Adrenal gland (tissue), 12 donors: ENCODE data around the gene DNAJC15. TPM values are rescaled to one million over a fixed set of nuclear protein-coding genes. Genes with fewer than 3 reads are reported as not detected.

Experiments
- DNase-seq, 7 donors: peaks; one replicate each; pipeline ENCODE4 v3.0.0-alpha.2; 2019 to 2020
- H3K27ac ChIP-seq, 5 donors: fragments of 200-600 bp; sonication (generic) in 4 of 5; 1 replicate in 3 of 5; 2 replicates in 2 of 5; pipeline versions ENCODE4 v1.5.1 to v1.8.0; 2016 to 2020; ENCODE audit warnings: mild to moderate bottlenecking in 1 of 5
- H3K27me3 ChIP-seq: fragments of 200-600 bp; 2 replicates; pipeline ENCODE4 v1.8.0; 2021
- H3K36me3 ChIP-seq, 2 donors: fragments of 200-600 bp; replicated peaks in 1 of 2; 1 replicate in 1 of 2; 2 replicates in 1 of 2; pipeline versions ENCODE4 v1.5.1 to v1.8.0; 2018 to 2022
- H3K4me1 ChIP-seq, 2 donors: fragments of 200-600 bp; replicated peaks in 1 of 2; 1 replicate in 1 of 2; 2 replicates in 1 of 2; pipeline versions ENCODE4 v1.5.1 to v1.8.0; 2018 to 2021
- H3K4me3 ChIP-seq, 4 donors: fragments of 200-600 bp; sonication (generic) in 3 of 4; one replicate each; pipeline ENCODE4 v1.5.1; 2016 to 2018
- H3K9me3 ChIP-seq, 3 donors: fragments of 200-600 bp; sonication (generic) in 1 of 3; replicated peaks in 1 of 3; 1 replicate in 2 of 3; 2 replicates in 1 of 3; pipeline versions ENCODE4 v1.5.1 to v1.8.0; 2016 to 2021
- POLR2A ChIP-seq, 2 donors: fragments of 450-650 bp; IDR thresholded peaks; one replicate each; pipeline ENCODE4 v1.6.1; 2017; ENCODE audit warnings: antibody characterized with exemption in 2 of 2, mild to moderate bottlenecking in 2 of 2, moderate library complexity in 1 of 2
- WGBS, 4 donors: extraction: QIAGEN DNeasy Blood & Tissue Kit in 2 of 4; methylation state at CpG; one replicate each; pipeline versions ENCODE4 v1.1.5 to v1.1.7; 2013 to 2017; 5-methylcytosine and 5-hydroxymethylcytosine counted together
- intact Hi-C, 2 donors: fragments of 100-400 bp; cut with DNase I; formaldehyde crosslinking; loops; one replicate each; pipeline versions ENCODE4 v1.14.1 to v1.15.0; 2022 to 2023
- polyA plus RNA-seq, 3 donors: library from polyadenylated mRNA; stranded (reverse); fragments of 200-250 nt in 2 of 3; fragments of 350-450 nt in 1 of 3; fragmentation: Illumina TruSeq in 1 of 3; extraction: RNeasy Lipid Tissue Mini Kit (QIAGEN cat#74804) in 1 of 3; gene quantifications; one replicate each; pipeline ENCODE4 v1.2.3, GENCODE V29; 2013 to 2014
- total RNA-seq, 9 donors: library from RNA; depleted of rRNA in 4 of 9; stranded (reverse); fragments of >200 nt in 4 of 9; fragments of 120-200 nt in 1 of 9; fragmentation: NEBNext Ultra II Directional in 1 of 9; extraction: Animal tissue kit (Norgen Biotek cat#: 25700) in 1 of 9; gene quantifications; one replicate each; pipeline versions ENCODE4 v1.1.0 to v1.2.4, GENCODE V29; 2013 to 2023
- TF ChIP-seq, protein P1 (sequence below), 6 experiments: fragments of 450-650 bp in 4 of 6; fragments of 200-600 bp in 2 of 6; sonication (generic) in 1 of 6; IDR thresholded peaks; 1 replicate in 5 of 6; 2 replicates in 1 of 6; pipeline versions ENCODE4 v1.5.1 to v1.8.0; 2016 to 2021; ENCODE audit warnings: antibody characterized with exemption in 6 of 6, mild to moderate bottlenecking in 2 of 6, moderate library complexity in 1 of 6
- donor health status: healthy with polysubstance abuse.
- donor health status: Bipolar disorder and iron deficiency.
- donor health status: DM: yes; HTN: yes; CAD: no.
- donor health status: DM: no; HTN: no; CAD: no.
- donor health status: DM: no; HTN: no; CAD: no.
- donor health status: DM: yes; HTN: yes; CAD: no.

Gene DNAJC15
- total and polyA plus RNA-seq, 12 donors = 10.0 to 33.5 (median 17.5) TPM

DNA sequence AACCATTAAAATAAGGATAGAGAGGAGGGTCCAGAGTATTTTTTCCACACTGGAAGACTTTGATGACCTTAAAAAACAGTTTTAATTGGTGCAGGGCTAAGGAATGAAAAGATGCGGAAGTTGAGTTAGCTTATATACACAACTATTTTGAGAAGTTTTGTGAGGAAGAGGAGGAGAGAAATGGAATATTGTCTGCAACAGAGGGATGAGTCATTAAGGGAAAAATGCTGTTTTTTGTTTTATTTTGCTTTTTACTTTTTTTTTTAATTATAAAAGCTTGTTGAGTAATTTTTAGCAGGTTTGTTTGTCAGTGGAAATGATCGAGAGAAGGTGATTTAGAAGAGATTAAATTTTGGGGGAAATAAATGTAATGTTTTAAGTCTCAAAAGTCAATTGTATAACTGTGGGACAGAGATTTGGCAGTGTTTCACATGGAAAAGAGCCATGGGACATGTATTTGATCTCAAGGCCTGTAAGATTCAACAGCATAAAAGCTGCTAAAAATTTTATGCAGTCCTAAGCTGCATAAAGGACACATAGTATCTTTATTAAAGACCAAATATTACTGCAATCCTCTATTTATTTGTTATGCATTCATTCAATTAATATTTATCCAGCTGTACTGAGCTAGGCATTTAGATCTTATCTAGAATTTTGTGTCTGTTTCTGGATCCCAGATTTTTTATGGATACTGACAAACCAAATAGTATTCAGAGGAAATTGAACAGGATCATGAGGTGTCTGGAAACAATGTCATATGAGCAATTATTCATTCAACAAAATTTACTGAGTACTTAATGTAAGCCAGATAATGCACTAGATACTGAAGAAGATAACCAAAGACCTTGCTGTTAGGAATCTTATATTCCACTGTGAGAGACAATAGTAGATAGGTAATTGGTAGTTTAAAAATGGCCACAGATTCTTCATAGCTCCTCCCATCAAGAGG is 72.7 kb downstream of the DNAJC15 start:
- Histone ChIP-seq H3K27ac (peak overlapping the region in 4 of 5 donors; percentile 14 to 56 (median 26)), H3K4me1 (peaks cover 24 to 25% of the 10 kb centered on the region in 2 donors), H3K36me3 (no peaks in the 10 kb centered on the region), H3K9me3 (no peaks in the 10 kb centered on the region), H3K4me3 (no peak overlapping the region), H3K27me3 (no peaks in the 10 kb centered on the region)
- DNase-seq = peak in 2 of 7 donors; percentile 20 to 48
- TF ChIP-seq POLR2A (IDR thresholded peaks at IDR 0.05) = no peak
- TF ChIP-seq, protein P1, sequence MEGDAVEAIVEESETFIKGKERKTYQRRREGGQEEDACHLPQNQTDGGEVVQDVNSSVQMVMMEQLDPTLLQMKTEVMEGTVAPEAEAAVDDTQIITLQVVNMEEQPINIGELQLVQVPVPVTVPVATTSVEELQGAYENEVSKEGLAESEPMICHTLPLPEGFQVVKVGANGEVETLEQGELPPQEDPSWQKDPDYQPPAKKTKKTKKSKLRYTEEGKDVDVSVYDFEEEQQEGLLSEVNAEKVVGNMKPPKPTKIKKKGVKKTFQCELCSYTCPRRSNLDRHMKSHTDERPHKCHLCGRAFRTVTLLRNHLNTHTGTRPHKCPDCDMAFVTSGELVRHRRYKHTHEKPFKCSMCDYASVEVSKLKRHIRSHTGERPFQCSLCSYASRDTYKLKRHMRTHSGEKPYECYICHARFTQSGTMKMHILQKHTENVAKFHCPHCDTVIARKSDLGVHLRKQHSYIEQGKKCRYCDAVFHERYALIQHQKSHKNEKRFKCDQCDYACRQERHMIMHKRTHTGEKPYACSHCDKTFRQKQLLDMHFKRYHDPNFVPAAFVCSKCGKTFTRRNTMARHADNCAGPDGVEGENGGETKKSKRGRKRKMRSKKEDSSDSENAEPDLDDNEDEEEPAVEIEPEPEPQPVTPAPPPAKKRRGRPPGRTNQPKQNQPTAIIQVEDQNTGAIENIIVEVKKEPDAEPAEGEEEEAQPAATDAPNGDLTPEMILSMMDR (IDR thresholded peaks at IDR 0.05) = no peak
- WGBS, 4 donors = 26 to 36% (median 33%) methylated on average over 2 of the region's 2 CpGs
- intact Hi-C loops = no loop called here

DNA sequence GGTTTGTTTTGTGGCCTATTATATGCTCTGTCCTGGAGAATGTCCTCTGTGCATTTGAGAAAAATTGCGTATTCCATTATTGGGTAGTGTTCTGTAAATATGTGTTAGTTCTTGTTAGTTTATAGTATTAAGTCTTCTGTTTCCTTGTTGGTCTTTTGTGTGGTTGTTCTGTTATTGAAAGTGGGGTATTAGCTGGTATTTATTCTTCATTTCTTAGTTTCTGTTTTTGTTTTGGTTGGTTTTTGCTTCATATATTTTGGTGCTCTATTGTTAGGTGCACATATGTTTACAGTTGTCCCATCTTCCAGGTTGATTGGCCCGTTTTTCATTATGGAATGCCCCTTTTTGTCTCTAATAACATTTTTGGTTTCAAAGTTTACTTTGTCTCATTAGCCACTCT is 77.3 kb downstream of the DNAJC15 start:
- no peak for DNase-seq
- intact Hi-C loops = no loop called here
- no peaks in the 10 kb centered on the region for H3K9me3 ChIP-seq
- no peak overlapping the region for H3K27ac ChIP-seq
- no peaks in the 10 kb centered on the region for H3K36me3 ChIP-seq
- TF ChIP-seq POLR2A (IDR thresholded peaks at IDR 0.05) = no peak
- TF ChIP-seq, protein P1 (IDR thresholded peaks at IDR 0.05) = no peak
- H3K4me1 ChIP-seq = peaks cover 12 to 14% of the 10 kb centered on the region in 2 donors
- 97 to 100% (median 98%) methylated on average over 2 of the region's 2 CpGs for WGBS, 4 donors
- H3K27me3 ChIP-seq = no peaks in the 10 kb centered on the region
- no peak overlapping the region for H3K4me3 ChIP-seq

DNA sequence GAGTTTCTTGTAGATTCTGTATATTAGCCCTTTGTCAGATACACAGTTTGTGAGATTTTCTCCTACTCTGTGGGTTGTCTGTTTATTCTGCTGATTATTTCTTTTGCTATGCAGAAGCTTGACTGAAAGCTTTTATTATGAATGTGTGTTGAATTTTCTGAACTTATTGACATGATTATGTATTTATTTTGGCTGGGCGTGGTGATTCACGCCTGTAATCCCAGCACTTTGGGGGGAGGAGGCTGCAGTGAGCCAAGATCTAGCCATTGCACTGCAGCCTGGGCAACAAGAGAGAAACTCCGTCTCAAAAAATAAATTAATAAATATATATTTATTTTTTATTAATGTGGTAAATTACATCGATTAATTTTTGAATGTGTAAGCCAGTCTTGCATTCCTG is 78.9 kb downstream of the DNAJC15 start:
- Histone ChIP-seq H3K4me1 (no peaks in the 10 kb centered on the region), H3K4me3 (no peak overlapping the region), H3K9me3 (no peaks in the 10 kb centered on the region), H3K27ac (no peak overlapping the region), H3K36me3 (no peaks in the 10 kb centered on the region), H3K27me3 (no peaks in the 10 kb centered on the region)
- no peak for TF ChIP-seq POLR2A (IDR thresholded peaks at IDR 0.05)
- TF ChIP-seq, protein P1 (IDR thresholded peaks at IDR 0.05) = no peak
- WGBS, 4 donors = 90 to 93% (median 92%) methylated on average over 4 of the region's 4 CpGs
- intact Hi-C loops = no loop called here
- DNase-seq = no peak

DNA sequence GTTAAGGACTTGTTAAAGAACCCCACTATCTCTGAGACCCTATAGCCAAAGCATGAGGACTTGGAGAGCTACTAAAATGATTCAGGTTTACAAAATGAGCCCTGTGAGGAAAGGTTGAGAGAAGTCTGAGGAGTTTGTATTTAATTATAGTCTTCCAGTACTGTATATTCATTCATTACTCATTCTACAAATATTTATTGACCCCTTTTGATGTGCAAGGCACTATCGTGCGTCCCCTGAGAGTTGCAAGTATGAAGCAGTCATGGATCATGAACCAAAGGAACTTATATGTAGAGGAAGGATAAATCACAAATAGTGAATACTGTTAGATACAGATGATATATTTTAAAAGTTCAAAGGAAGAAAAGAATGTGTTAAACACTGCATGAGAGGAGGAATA is 84.4 kb downstream of the DNAJC15 start:
- Histone ChIP-seq H3K36me3 (no peaks in the 10 kb centered on the region), H3K4me3 (no peak overlapping the region), H3K4me1 (peaks cover 0 to 4% of the 10 kb centered on the region in 2 donors), H3K27ac (no peak overlapping the region), H3K9me3 (no peaks in the 10 kb centered on the region), H3K27me3 (no peaks in the 10 kb centered on the region)
- TF ChIP-seq, protein P1 (IDR thresholded peaks at IDR 0.05) = no peak
- TF ChIP-seq POLR2A (IDR thresholded peaks at IDR 0.05) = no peak
- DNase-seq = no peak
- intact Hi-C loops = no loop called here
- WGBS, 4 donors = 71 to 85% (median 76%) methylated on average over 2 of the region's 2 CpGs
